Right lung (tissue), 5 donors: ENCODE data around the gene LARGE2. TPM values are rescaled to one million over a fixed set of nuclear protein-coding genes. Genes with fewer than 3 reads are reported as not detected.
"Not testable (repeated sequence)": the region's sequence is repeated elsewhere in the genome, so short reads cannot be mapped to it uniquely, and the experiment has no call there.

ENCODE experiments used
- DNase-seq, 2 donors: peaks; one replicate each; pipeline ENCODE4 v3.0.0-alpha.2; 2013
- polyA plus RNA-seq, 5 donors: library from polyadenylated mRNA; unstranded; fragments of 120-200 nt; gene quantifications; one replicate each; pipeline versions ENCODE4 v1.2.1 to v1.2.3, GENCODE V29; 2013; ENCODE audit warnings: inconsistent platforms in 1 of 5, low replicate concordance in 1 of 5; ENCODE audit not compliant: insufficient read length in 5 of 5, insufficient read depth in 1 of 5

The LARGE2 gene
- polyA plus RNA-seq, 5 donors: 11.4 to 18.1 (median 14.5) TPM

- DNase-seq: no peak
These were observed 27.8 kb upstream of the LARGE2 start for GRCh38 chr11:45894555-45895247.

- DNase-seq: no peak
These were observed 26.8 kb upstream of the LARGE2 start for GRCh38 chr11:45895553-45896259.

GRCh38 chr11:45896422-45896984, 26.0 kb upstream of the LARGE2 start:
- DNase-seq: no peak

- no peak for DNase-seq
These were observed 24.9 kb upstream of the LARGE2 start for GRCh38 chr11:45897556-45897955.

GRCh38 chr11:45899086-45899447, 23.4 kb upstream of the LARGE2 start:
- DNase-seq: no peak

GRCh38 chr11:45899448-45900174, 22.8 kb upstream of the LARGE2 start:
- DNase-seq: peak; percentile 87

GRCh38 chr11:45900175-45900800, 22.2 kb upstream of the LARGE2 start:
- DNase-seq: not testable (repeated sequence)

- DNase-seq: no peak
These were observed 21.4 kb upstream of the LARGE2 start for GRCh38 chr11:45900916-45901617.

- no peak for DNase-seq
These were observed 20.8 kb upstream of the LARGE2 start for GRCh38 chr11:45901626-45902025.

- no peak for DNase-seq
These were observed 19.7 kb upstream of the LARGE2 start for GRCh38 chr11:45902452-45903380.

GRCh38 chr11:45904309-45904915, 18.0 kb upstream of the LARGE2 start:
- DNase-seq: no peak

- no peak for DNase-seq
These were observed 17.4 kb upstream of the LARGE2 start for GRCh38 chr11:45905095-45905494.

- not testable (repeated sequence) for DNase-seq
These were observed 16.9 kb upstream of the LARGE2 start for GRCh38 chr11:45905576-45905975.

GRCh38 chr11:45906096-45906682, 16.3 kb upstream of the LARGE2 start:
- DNase-seq: no peak

GRCh38 chr11:45906965-45907611, 15.4 kb upstream of the LARGE2 start, which contains the start of gene FREY1:
Gene FREY1, minus strand, starts transcription at chr11:45907271. Its CDS starts 26 bp downstream, at chr11:45907245.
- no peak for DNase-seq

- no peak for DNase-seq
These were observed 14.5 kb upstream of the LARGE2 start for GRCh38 chr11:45907911-45908370.

GRCh38 chr11:45909594-45910475, 12.6 kb upstream of the LARGE2 start:
- no peak for DNase-seq
